ENCODE data around the gene VPS4B.

GRCh38 chr18:63407734-63408133 lies 14.5 kb downstream of the VPS4B start:
- TF ChIP-seq CTCF (IDR thresholded peaks at IDR 0.05) (no peak), EZH2 (IDR thresholded peaks at IDR 0.05; ENCODE audit: borderline replicate concordance, insufficient read depth, low read depth, low read length, poor library complexity, severe bottlenecking) (no peak)
